Testis (tissue), 3 donors: Measurements from ENCODE around the gene COCH. TPM values are rescaled to one million over a fixed set of nuclear protein-coding genes. Genes with fewer than 3 reads are reported as not detected.

Source experiments
- DNase-seq: peaks from one replicate; pipeline ENCODE4 v3.0.0-alpha.2; 2019
- H3K27ac ChIP-seq, 2 donors: fragments of 200-600 bp; sonication (generic); one replicate each; pipeline ENCODE4 v1.5.1; 2019
- H3K27me3 ChIP-seq: fragments of 200-600 bp; sonication (generic); one replicate; pipeline ENCODE4 v1.5.1; 2019
- H3K36me3 ChIP-seq: fragments of 200-600 bp; sonication (generic); one replicate; pipeline ENCODE4 v1.5.1; 2017; ENCODE audit warnings: low read depth; ENCODE audit errors: missing control alignments
- H3K4me1 ChIP-seq: fragments of 200-600 bp; sonication (generic); one replicate; pipeline ENCODE4 v1.5.1; 2019
- H3K4me3 ChIP-seq, 2 donors: fragments of 200-600 bp; sonication (generic); one replicate each; pipeline ENCODE4 v1.5.1; 2017 to 2019
- H3K9me3 ChIP-seq: fragments of 200-600 bp; sonication (generic); one replicate; pipeline ENCODE4 v1.5.1; 2017
- POLR2A ChIP-seq: fragments of 450-650 bp; IDR thresholded peaks from one replicate; pipeline ENCODE4 v1.6.1; 2017; ENCODE audit warnings: antibody characterized with exemption, mild to moderate bottlenecking, moderate library complexity
- WGBS, 2 donors: methylation state at CpG; one replicate each; pipeline ENCODE4 v1.1.5; 2018; 5-methylcytosine and 5-hydroxymethylcytosine counted together
- intact Hi-C: fragments of 100-400 bp; cut with DNase I; formaldehyde crosslinking; loops from one replicate; pipeline ENCODE4 v1.15.1; 2023; ENCODE audit warnings: low total_unique reads
- polyA plus RNA-seq: library from polyadenylated mRNA; stranded (reverse); fragments of 350-450 nt; fragmentation: Illumina TruSeq; extraction: RNeasy Lipid Tissue Mini Kit (QIAGEN cat#74804); gene quantifications from one replicate; pipeline ENCODE4 v1.2.3, GENCODE V29; 2014; ENCODE audit warnings: low read depth, low replicate concordance; ENCODE audit not compliant: insufficient read depth
- total RNA-seq, 2 donors: library from RNA; depleted of rRNA; stranded (reverse); fragments of >200 nt; gene quantifications; one replicate each; pipeline ENCODE4 v1.2.3, GENCODE V29; 2016
- TF ChIP-seq, protein P1 (sequence below), 3 experiments: fragments of 450-650 bp in 2 of 3; fragments of 200-600 bp in 1 of 3; sonication (generic) in 1 of 3; IDR thresholded peaks; one replicate each; pipeline ENCODE4 v1.5.1; 2016 to 2019; ENCODE audit warnings: antibody characterized with exemption in 3 of 3, mild to moderate bottlenecking in 2 of 3, moderate library complexity in 1 of 3

The COCH gene
- total and polyA plus RNA-seq, 3 donors from 2014 or later, result 2.2 to 5.0 (median 3.0) TPM

DNA sequence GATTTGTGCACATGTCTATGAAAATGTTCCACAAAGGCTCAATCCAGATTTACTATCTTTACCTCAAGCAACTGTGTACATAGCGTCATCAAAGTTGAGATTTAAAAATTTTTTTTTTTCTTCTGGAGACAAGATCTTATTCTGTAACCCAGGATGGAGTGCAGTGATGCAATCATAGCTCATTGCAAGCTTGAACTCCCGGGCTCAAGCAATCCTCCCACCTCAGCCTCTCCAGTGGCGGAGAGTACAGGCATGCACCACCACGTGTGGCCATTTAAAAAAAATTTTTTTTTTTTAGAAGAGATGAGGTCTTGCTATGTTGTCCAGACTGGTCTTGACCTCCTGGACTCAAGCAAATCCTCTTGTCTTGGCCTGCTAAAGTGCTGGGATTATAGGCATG, 2.3 kb downstream of the COCH start:
- Histone ChIP-seq H3K4me3 (no peak overlapping the region), H3K4me1 (peaks cover 9% of the 10 kb centered on the region), H3K27ac (no peak overlapping the region), H3K9me3 (no peaks in the 10 kb centered on the region), H3K36me3 (no peaks in the 10 kb centered on the region), H3K27me3 (no peaks in the 10 kb centered on the region)
- TF ChIP-seq, protein P1, sequence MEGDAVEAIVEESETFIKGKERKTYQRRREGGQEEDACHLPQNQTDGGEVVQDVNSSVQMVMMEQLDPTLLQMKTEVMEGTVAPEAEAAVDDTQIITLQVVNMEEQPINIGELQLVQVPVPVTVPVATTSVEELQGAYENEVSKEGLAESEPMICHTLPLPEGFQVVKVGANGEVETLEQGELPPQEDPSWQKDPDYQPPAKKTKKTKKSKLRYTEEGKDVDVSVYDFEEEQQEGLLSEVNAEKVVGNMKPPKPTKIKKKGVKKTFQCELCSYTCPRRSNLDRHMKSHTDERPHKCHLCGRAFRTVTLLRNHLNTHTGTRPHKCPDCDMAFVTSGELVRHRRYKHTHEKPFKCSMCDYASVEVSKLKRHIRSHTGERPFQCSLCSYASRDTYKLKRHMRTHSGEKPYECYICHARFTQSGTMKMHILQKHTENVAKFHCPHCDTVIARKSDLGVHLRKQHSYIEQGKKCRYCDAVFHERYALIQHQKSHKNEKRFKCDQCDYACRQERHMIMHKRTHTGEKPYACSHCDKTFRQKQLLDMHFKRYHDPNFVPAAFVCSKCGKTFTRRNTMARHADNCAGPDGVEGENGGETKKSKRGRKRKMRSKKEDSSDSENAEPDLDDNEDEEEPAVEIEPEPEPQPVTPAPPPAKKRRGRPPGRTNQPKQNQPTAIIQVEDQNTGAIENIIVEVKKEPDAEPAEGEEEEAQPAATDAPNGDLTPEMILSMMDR (IDR thresholded peaks at IDR 0.05), result no peak
- TF ChIP-seq POLR2A, result no peak
- intact Hi-C loops, result no loop called here
- whole genome bisulfite sequencing, 2 donors, result 67 to 81% methylated on average over 4 of the region's 4 CpGs
- DNase-seq, result no peak

DNA sequence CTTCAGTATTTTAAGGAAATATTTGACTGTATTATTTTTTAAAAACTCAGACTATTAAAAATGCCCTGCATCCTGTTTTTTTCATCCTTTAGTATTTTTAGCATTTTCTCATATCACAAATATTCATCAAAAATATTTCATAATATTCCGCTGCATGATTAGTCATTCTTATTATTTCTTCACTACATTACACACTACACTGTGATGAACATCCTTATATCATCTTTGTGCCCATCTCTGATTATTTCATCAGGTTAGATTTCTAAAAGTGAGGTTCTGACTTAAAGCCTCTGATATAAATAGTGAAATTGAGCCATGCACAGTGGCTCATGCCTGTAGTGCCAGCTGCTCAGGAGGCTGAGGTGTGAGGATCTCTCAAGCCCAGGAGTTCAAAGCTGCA, 8.1 kb downstream of the COCH start:
- Histone ChIP-seq H3K4me3 (no peak overlapping the region), H3K27ac (no peak overlapping the region), H3K4me1 (no peaks in the 10 kb centered on the region), H3K9me3 (no peaks in the 10 kb centered on the region), H3K36me3 (no peaks in the 10 kb centered on the region), H3K27me3 (no peaks in the 10 kb centered on the region)
- WGBS, 2 donors, result 85 to 93% methylated on average over 1 of the region's 1 CpG
- intact Hi-C loops, result no loop called here
- DNase-seq, result no peak
- TF ChIP-seq, protein P1 (IDR thresholded peaks at IDR 0.05), result no peak
- no peak for TF ChIP-seq POLR2A

DNA sequence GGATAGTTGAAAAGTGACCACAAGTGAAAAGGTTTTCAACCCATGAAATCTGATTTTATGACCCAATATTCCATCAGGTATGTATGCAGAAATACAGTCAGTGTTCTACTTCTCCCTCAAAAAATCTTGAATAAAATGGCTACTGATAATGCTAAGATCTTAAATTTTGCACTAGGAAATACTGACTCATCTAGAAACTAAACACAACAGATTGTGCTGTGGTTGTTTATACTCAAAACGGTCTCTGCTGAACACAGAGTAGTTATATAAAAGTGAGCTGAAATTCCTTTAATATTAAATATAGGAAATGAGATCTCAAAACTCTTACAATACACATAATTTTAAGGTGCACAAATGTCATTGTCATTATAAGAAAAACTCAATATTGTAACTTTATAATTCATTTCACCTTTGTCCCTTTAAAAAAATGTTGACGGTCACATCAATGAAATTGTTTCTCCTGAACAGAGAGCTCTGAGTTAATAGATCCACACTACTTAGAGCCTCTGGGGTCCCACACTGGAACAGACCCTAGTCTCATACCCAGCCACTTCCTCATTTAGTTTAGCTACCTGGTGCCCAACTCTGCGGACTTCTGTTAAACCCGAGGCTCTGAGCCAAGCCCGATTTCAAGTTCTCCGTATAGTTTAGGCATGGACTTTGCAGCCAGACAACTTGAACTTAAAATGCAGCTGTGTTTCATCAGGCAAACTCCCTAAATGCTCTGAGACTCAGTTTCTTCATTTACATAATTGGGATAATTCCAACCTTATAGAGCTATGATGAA, 9.3 kb downstream of the COCH start:
- intact Hi-C loops, result no loop called here
- no peak for TF ChIP-seq POLR2A
- TF ChIP-seq, protein P1 (IDR thresholded peaks at IDR 0.05), result no peak
- DNase-seq, result no peak
- H3K27ac ChIP-seq, result no peak overlapping the region
- H3K36me3 ChIP-seq, result no peaks in the 10 kb centered on the region
- H3K4me3 ChIP-seq, result no peak overlapping the region
- no peaks in the 10 kb centered on the region for H3K27me3 ChIP-seq
- no peaks in the 10 kb centered on the region for H3K9me3 ChIP-seq
- no peaks in the 10 kb centered on the region for H3K4me1 ChIP-seq
- 89 to 91% methylated on average over 6 of the region's 6 CpGs for WGBS, 2 donors

DNA sequence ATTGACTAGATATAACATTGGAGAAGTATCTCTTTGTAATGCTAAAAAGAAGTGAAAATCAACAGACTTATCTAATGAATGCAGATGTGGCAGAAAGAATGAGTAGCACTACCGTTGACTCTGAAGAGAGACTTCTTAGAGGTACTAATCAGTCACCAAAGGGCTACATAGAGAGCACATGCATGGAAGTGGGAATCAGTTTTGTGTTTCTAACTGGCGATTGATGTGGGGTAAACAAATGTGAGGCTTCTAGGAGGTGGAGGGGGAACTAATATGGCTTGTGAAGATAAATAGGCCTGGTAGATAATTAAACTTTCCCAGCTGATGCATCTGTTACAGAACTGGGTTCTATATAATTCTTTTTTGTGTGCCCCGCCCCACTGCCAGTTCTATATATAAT, 10.5 kb downstream of the COCH start:
- Histone ChIP-seq H3K9me3 (no peaks in the 10 kb centered on the region), H3K36me3 (no peaks in the 10 kb centered on the region), H3K27me3 (no peaks in the 10 kb centered on the region), H3K4me3 (no peak overlapping the region), H3K4me1 (peaks cover 5% of the 10 kb centered on the region), H3K27ac (no peak overlapping the region)
- DNase-seq, result no peak
- 92 to 93% methylated on average over 3 of the region's 3 CpGs for WGBS, 2 donors
- intact Hi-C loops, result no loop called here
- no peak for TF ChIP-seq POLR2A
- TF ChIP-seq, protein P1 (IDR thresholded peaks at IDR 0.05), result no peak
